Measurements from ENCODE around the gene CPXCR1.
"Not testable (repeated sequence)": the region's sequence is repeated elsewhere in the genome, so short reads cannot be mapped to it uniquely, and the experiment has no call there.

- TF ChIP-seq POLR2A (IDR thresholded peaks at IDR 0.05; ENCODE audit: low read length); GATA1 (IDR thresholded peaks at IDR 0.05; ENCODE audit: low read depth, low read length): not testable (repeated sequence)
Measured at GRCh38 chrX:88746215-88746614, 810 bp upstream of the CPXCR1 start.
